ENCODE measurements around the gene RPL31.

The RPL31 gene

GRCh38 chr2:101040761-101041160, 38.7 kb downstream of the RPL31 start:
- Histone ChIP-seq H4K20me1 (ENCODE audit: insufficient read depth, low read length) (no peaks in the 10 kb centered on the region), H3K27me3 (ENCODE audit: insufficient read depth, low read length, poor library complexity) (no peaks in the 10 kb centered on the region), H3K36me3 (ENCODE audit: insufficient read depth, low read length) (peaks cover 19% of the 10 kb centered on the region), H2AFZ (ENCODE audit: low read depth, low read length) (no peak overlapping the region), H3K4me2 (ENCODE audit: insufficient read depth, low read length) (no peak overlapping the region), H3K4me1 (ENCODE audit: insufficient read depth, low read length) (no peaks in the 10 kb centered on the region), H3K4me3 (ENCODE audit: low read depth in 1 of 2, low read length in 2 of 2) (no peak overlapping the region), H3K79me2 (ENCODE audit: insufficient read depth, low read length) (no peaks in the 10 kb centered on the region), H3K9ac (ENCODE audit: low read depth, low read length) (no peak overlapping the region), H3K27ac (ENCODE audit: low read length) (no peak overlapping the region), H3K9me3 (ENCODE audit: insufficient read depth, low read length, severe bottlenecking) (no peaks in the 10 kb centered on the region)
- ATAC-seq (ENCODE audit: insufficient read depth, low read depth) (no peak), DNase-seq (no peak)
- TF ChIP-seq EZH2 (IDR thresholded peaks at IDR 0.05; ENCODE audit: borderline replicate concordance, low read depth, low read length, severe bottlenecking) = no peak
- TF ChIP-seq, protein P1, sequence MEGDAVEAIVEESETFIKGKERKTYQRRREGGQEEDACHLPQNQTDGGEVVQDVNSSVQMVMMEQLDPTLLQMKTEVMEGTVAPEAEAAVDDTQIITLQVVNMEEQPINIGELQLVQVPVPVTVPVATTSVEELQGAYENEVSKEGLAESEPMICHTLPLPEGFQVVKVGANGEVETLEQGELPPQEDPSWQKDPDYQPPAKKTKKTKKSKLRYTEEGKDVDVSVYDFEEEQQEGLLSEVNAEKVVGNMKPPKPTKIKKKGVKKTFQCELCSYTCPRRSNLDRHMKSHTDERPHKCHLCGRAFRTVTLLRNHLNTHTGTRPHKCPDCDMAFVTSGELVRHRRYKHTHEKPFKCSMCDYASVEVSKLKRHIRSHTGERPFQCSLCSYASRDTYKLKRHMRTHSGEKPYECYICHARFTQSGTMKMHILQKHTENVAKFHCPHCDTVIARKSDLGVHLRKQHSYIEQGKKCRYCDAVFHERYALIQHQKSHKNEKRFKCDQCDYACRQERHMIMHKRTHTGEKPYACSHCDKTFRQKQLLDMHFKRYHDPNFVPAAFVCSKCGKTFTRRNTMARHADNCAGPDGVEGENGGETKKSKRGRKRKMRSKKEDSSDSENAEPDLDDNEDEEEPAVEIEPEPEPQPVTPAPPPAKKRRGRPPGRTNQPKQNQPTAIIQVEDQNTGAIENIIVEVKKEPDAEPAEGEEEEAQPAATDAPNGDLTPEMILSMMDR (IDR thresholded peaks at IDR 0.05; ENCODE audit: borderline replicate concordance, extremely low read depth, low read length, poor library complexity, severe bottlenecking) = no peak

DNA sequence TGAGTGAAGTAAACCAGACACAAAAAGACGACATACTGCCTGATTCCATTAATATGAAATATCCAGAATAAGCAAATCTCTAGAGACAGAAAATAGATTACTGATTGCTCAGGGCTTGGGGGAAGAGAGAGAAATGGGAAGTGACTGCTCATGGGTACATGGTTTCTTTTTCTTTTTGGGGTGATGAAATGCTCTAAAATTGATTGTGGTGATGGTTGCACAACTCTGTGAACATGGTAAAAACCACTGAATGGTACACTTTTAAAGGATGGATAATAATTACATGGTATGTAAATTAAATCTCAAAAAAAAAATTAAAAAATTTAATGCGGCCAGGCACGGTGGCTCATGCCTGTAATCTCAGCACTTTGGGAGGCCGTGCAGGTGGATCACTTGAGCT, 39.3 kb downstream of the RPL31 start:
- no peaks in the 10 kb centered on the region for H3K9me3 ChIP-seq (ENCODE audit: insufficient read depth, low read length, severe bottlenecking)
- DNase-seq = no peak
- H3K4me3 ChIP-seq (ENCODE audit: low read depth in 1 of 2, low read length in 2 of 2) = no peak overlapping the region
- no peak overlapping the region for H3K4me2 ChIP-seq (ENCODE audit: insufficient read depth, low read length)
- H3K36me3 ChIP-seq (ENCODE audit: insufficient read depth, low read length) = peaks cover 19% of the 10 kb centered on the region
- no peak overlapping the region for H3K27ac ChIP-seq (ENCODE audit: low read length)
- no peak overlapping the region for H2AFZ ChIP-seq (ENCODE audit: low read depth, low read length)
- H3K9ac ChIP-seq (ENCODE audit: low read depth, low read length) = no peak overlapping the region
- no peaks in the 10 kb centered on the region for H4K20me1 ChIP-seq (ENCODE audit: insufficient read depth, low read length)
- TF ChIP-seq, protein P1 (IDR thresholded peaks at IDR 0.05; ENCODE audit: borderline replicate concordance, extremely low read depth, low read length, poor library complexity, severe bottlenecking) = no peak
- no peak for TF ChIP-seq EZH2 (IDR thresholded peaks at IDR 0.05; ENCODE audit: borderline replicate concordance, low read depth, low read length, severe bottlenecking)
- no peak for ATAC-seq (ENCODE audit: insufficient read depth, low read depth)
- no peaks in the 10 kb centered on the region for H3K4me1 ChIP-seq (ENCODE audit: insufficient read depth, low read length)
- H3K27me3 ChIP-seq (ENCODE audit: insufficient read depth, low read length, poor library complexity) = no peaks in the 10 kb centered on the region
- H3K79me2 ChIP-seq (ENCODE audit: insufficient read depth, low read length) = no peaks in the 10 kb centered on the region

DNA sequence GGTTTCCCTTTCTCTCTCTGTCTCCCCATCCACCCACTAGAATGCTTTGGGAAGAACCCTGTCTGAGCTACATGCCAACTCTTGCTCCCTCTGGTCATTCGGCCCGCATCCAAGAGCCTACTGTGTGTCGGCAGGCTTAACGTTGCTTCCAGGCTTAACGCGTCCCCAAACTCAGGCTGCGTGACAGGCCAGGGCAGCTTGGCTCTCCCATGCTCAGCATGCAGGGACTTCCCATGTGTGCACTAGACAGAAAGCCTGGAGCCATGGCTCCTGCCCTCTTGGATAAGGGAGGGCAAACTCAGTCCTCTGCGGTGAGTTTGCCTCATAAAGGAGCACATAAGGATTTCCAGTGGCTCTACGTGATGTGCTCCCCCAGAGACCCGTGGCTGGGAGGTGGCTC, 43.2 kb downstream of the RPL31 start:
- ATAC-seq (ENCODE audit: insufficient read depth, low read depth) (no peak), DNase-seq (no peak)
- H3K36me3 ChIP-seq (ENCODE audit: insufficient read depth, low read length) = 0 out of 2 replicates have a peak, but pooled peaks cover 3% of the 10 kb centered on the region
- no peak overlapping the region for H2AFZ ChIP-seq (ENCODE audit: low read depth, low read length)
- TF ChIP-seq, protein P1 (IDR thresholded peaks at IDR 0.05; ENCODE audit: borderline replicate concordance, extremely low read depth, low read length, poor library complexity, severe bottlenecking) = no peak
- TF ChIP-seq EZH2 (IDR thresholded peaks at IDR 0.05; ENCODE audit: borderline replicate concordance, low read depth, low read length, severe bottlenecking) = no peak
- H3K4me2 ChIP-seq (ENCODE audit: insufficient read depth, low read length) = no peak overlapping the region
- no peaks in the 10 kb centered on the region for H3K9me3 ChIP-seq (ENCODE audit: insufficient read depth, low read length, severe bottlenecking)
- H3K79me2 ChIP-seq (ENCODE audit: insufficient read depth, low read length) = no peaks in the 10 kb centered on the region
- H3K4me3 ChIP-seq (ENCODE audit: low read depth in 1 of 2, low read length in 2 of 2) = no peak overlapping the region
- no peak overlapping the region for H3K27ac ChIP-seq (ENCODE audit: low read length)
- no peaks in the 10 kb centered on the region for H3K4me1 ChIP-seq (ENCODE audit: insufficient read depth, low read length)
- H4K20me1 ChIP-seq (ENCODE audit: insufficient read depth, low read length) = no peaks in the 10 kb centered on the region
- H3K9ac ChIP-seq (ENCODE audit: low read depth, low read length) = no peak overlapping the region
- no peaks in the 10 kb centered on the region for H3K27me3 ChIP-seq (ENCODE audit: insufficient read depth, low read length, poor library complexity)
